COLO829 (cell line): Measurements from ENCODE around the gene AVPR1B.
A peak's percentile ranks its signal among the peaks of the same experiment; 100 is the strongest.

Source experiments
- DNase-seq: peaks from one replicate; pipeline ENCODE4 v3.0.0; 2012; ENCODE audit warnings: low spot score

Gene AVPR1B, protein sequence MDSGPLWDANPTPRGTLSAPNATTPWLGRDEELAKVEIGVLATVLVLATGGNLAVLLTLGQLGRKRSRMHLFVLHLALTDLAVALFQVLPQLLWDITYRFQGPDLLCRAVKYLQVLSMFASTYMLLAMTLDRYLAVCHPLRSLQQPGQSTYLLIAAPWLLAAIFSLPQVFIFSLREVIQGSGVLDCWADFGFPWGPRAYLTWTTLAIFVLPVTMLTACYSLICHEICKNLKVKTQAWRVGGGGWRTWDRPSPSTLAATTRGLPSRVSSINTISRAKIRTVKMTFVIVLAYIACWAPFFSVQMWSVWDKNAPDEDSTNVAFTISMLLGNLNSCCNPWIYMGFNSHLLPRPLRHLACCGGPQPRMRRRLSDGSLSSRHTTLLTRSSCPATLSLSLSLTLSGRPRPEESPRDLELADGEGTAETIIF

DNA sequence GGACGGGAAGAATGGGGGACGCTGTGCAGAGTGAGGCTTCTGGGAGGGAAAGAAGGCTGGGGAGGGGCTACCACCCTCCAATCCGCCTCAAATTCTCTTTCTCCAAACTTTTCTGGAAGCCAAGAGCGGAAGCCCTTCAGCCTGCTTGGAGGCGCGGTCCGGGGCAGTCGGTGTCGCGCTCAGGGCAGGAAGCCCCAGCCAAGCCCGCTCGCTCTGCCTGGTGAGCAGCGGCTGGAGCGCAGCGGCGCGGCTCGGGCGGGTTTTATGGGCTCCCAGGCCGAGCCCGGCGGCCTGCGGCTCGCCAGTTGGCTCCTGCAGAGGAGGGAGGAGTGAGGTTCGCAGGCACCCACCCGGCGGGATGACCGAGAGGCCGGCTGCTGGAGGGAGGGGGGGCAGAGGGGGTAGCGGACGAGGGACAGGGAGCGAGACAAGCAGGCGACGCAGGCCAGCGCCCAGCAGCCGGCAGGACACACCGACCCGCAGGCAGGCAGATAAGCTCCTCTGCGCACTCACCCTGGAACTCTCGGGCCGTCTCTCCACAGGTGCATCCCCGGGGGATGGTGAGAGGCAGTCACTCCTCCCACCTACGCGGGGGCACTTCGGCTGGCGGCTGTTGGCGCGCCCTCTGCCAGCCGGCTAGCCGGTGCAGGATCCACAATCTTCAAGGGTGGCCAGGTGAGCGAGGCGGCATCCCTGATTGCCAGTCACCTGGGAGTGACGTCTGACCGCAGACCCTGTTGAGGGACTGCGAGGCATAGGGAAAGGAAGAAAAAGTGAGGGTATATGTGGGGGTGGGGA is at the start of gene AVPR1B:
Gene AVPR1B, minus strand, starts transcription at position 238 of the 798 bp plus-strand sequence. CDS start 498 bp downstream, outside the sequence.
- no peak for DNase-seq

DNA sequence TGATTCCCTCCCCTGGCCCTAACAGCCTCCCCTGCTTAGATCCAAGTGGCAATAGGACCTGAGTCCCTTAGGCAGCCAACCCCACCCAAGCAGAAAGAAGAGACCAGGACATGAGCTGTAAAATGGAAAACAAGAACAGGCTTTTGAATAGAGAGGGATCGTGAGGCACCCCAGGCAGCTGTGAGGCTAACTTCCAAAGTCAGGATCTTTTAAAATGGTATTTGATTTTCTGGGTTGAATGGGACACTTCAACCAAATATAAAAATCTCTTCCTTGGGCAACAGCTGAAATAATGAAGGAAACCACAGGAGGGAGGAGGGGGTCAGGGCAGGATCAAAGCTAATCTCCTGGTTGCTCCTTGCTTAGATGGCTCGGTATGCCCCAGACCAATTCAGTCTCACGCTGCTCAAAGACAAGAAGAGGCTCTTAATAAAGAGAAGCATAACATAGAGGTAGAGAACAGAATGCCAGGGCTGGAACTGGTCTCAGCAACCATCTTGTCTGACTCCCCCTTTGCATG is 28.6 kb upstream of the AVPR1B start:
- no peak for DNase-seq

DNA sequence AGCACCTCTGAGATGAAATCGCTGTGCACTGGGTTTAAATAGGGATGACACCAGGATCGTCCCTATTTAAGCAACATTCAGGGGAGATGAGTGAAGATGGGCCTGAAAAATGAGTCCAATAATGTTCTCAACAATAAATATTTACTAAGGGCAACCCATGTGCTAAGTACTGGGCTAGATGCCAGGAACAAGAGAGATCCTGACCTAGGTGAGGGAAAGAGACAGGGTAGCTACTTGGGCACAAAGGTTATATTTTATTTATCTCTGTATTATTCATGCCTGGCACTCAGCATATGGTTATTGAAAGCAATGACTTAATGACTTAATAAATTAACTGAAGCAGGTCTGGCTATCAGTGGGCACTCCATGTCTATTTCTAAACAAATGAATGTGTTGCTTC is 27.4 kb upstream of the AVPR1B start:
- no peak for DNase-seq

DNA sequence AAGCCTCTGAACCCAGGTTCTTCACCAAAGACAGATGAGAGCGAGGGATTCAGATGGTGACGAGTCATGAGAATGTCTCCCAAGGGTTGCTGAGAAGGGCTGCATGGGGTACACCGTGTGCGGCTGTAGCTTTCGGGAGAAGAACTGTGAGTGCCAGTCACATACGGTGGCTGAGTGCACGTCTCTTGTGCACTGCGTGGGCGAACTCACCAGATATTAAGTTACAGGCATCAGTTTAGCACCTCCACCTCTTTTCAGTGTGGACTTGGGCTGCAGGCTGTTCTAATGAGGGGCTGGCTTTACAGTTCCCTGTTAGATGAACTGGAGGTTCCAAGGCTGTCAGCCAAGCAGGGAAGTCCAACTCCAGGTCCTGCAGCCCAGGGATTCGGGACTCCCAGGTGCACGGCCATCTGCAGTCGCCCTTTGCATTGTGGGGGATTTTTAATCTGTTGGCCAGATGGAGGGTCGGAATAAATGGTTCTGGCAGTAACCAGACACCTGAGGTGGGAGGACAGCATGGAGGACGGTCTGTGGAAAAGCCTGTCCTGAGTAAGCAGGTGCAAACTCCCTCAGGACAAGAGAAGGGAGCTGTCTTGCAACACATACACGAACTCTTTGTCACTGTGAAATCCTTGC is 26.5 kb upstream of the AVPR1B start:
- no peak for DNase-seq

DNA sequence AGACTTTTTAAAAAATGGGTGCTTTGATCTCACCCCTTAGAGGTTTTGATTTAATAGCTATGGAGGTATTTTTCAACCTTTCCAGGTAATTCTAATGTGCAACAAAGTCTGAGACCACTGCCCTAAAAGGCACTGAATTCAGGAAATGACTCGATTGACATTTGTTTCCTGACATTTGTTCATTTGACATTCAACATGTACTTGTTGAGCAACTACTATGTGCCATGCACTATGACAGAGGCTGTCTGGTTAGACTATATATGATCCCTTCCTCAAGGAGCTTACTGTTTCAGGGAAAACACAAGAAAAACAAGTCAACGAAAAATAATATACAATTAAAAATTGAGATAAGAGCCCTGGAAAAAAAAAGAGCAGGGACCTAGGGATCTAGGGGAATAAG is 25.6 kb upstream of the AVPR1B start:
- DNase-seq: no peak

DNA sequence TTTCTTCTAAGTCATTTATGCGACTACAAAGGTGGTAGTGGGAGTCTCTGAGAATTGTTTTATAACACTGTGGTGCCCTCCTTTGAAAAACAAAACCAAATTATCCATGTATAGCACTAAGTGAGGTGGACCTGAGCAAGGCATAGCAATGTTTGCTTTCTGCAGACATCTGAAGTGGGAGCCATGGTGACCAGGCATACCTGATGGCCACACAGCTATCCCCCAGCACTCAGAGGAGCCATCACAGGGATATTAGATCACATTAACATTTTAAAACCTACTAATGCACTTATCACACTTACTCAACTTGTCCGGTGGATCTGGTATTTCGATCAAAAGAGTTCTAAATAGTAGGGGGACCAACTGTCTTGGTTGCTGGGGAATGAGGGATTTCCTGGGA is 24.8 kb upstream of the AVPR1B start:
- no peak for DNase-seq

DNA sequence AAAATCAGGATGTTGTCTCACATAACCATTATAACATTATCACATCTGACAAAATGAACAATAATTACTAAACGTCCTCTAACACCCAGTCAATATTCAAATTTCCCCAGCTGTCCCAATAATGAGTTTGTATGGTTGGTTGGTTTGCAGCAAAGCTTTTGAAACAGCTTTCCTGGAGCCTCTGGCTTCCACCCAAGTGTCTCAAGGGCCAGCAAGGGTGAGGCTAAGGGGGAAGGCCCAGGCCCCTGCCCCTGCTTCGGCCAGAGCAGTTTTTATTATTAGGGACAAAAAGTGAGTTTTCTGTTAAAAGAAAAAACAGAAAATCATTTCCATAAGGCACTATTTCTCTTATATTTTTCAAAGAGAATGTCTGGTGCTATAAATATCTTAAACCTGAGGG is 19.1 kb upstream of the AVPR1B start:
- DNase-seq: no peak

DNA sequence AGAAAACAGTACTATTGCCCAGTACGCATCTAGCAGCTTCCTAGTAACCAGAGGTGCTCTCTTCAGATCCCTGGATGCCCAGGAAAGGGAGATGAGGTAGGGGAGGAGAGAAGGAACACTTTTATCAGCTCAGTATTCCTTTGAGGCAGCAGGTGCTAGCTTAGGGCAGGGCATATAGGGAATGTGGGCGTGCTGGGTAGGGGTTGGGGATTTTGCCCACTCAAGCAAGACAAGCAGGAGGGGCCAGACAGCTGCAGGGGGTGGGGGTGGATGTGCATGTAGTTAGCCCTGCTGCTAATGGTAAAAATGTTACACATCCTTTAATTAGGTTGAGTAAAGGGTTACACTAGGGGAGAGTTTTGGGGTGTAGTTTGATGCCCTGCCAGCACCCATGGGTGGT is 18.1 kb upstream of the AVPR1B start:
- no peak for DNase-seq

DNA sequence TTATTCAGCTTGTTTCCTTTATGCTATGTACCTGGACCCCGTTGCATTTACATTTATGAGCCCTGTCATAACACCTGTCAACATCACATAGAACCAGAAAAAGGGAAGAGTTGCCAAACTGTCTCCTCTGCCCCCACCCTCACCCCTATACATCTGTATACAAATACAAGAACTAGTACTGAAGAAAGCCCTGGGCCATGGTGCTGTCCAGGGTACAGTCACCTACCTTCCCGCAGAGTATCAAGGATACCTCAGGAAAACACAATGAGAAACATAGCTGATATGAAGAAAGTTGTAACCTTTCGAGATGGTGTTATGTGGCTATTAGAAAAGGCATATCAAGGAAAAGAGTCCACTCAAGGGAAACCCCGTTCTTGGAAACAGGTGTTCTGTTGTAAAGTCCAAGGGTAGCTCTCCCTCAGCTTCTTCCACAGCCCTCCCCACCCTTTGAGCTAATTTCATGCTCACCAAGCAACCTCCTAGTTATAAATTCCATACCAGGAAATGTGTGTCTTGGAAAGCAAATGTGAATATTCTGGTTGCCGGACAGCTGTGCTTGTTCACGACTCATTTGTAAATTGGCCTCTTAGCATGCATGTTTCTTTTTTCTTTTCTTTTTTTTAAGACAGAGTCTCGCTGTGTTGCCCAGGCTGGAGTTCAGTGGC is 16.7 kb upstream of the AVPR1B start:
- DNase-seq: no peak

DNA sequence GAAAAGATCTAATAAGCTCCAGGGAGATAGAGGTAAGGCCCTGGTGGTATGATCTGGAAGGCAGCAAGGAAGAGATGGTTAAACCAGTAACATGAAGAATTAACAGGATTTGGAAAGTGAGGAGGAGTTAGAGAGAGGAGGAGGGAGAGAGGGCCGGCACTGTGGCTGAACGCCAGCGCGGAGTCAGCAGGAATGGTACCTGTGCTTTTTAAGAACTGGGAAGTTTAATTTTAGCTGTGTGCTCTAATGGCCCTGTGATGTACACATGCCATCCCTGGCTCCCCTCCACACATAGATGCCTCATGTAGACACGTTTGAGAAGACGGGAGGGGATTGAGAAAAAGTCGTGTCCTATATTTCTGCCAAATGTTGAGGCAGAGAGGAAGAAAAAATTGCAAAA is 13.8 kb upstream of the AVPR1B start:
- no peak for DNase-seq

DNA sequence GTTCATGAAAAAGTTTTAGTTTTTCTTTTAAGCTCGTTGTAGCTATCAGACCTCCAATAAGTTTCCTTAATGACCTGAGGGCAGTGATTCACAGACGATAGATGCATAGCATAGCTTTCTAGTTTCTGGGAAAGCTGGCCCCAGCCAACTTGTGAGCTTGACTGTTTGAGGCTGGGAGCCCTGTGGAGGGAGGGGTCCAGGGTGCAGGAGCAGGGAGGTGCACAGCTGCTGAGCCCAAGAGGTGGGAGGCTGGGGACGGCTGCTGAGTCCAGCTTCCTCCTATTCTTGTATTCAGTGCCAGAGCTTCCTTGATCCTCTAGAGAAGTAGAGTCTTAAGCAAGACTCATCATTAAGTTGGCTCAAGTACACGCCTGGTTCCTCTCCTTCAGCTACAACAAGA is 11.0 kb upstream of the AVPR1B start:
- DNase-seq: peak; percentile 49

DNA sequence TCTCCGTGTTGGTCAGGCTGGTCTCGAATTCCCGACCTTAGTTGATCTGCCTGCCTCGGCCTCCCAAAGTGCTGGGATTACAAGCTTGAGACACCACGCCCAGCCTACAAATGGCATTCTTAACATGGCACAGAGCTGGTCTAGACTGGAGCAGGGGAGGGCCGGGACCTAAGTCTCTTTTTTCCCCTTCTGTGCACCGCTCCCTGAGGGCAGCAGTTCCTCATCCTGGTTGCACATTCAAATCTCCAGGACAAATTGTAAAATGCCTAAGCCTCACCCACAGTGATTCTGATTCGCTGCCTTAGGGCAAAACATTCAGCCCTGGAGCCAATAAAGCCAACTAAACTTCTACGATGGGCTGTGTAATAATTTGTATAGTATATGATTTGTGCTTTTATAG is 10.1 kb upstream of the AVPR1B start:
- DNase-seq: no peak

DNA sequence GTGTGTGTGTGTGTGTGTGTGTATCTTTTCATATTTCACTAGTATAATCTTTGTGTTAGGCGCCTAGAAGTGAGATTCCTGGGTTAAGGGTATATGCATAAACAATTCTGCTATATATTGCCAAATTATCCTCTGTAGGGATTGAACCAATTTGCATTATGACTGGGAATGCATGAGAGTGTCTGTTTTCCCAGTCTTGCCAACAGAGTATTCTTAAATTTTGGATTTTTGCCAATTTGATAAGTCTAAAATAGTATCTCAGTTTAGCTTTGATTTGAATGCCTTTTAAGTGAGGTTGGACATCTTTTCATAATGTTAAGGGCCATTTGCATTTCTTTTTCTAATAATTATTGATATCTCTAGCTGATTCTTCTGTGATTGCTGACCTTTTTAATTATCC is 8.2 kb upstream of the AVPR1B start:
- DNase-seq: no peak

DNA sequence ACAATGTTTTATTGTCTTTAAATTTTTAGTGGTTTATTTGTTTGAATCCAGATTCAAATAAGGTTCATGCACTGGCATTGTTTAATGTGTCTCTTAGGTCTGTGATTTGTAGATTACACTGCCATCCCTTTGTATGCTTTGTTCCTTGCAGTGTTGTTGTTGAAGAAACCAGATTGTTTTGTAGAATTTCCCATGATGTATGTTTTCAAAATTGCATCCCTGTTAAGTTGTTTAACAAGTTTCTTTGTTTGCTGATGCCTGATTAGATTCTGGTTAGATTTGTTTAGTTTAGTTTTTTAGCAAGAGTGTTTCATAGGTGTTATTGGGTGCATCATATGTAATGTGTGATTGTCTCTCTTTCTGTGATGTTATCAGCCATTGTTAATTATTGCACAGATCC is 5.5 kb upstream of the AVPR1B start:
- DNase-seq: no peak

DNA sequence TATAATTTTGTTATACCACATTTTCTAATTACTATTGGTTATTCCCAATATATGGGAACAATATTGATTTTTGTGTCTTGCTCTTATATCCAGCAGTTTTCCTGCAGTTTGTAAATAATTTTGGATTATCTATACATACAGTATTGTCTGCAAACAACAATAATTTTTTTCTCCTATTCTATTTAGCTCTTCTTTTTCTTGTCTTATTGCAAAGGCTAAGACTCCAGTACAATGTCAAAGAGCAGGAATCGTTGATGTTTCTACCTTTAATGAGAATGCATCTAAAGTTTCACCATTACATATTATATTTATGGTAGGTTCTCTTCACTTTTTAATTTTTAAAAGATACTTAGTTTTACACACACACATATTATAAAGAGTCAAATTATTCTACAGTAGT is 4.1 kb upstream of the AVPR1B start:
- no peak for DNase-seq

DNA sequence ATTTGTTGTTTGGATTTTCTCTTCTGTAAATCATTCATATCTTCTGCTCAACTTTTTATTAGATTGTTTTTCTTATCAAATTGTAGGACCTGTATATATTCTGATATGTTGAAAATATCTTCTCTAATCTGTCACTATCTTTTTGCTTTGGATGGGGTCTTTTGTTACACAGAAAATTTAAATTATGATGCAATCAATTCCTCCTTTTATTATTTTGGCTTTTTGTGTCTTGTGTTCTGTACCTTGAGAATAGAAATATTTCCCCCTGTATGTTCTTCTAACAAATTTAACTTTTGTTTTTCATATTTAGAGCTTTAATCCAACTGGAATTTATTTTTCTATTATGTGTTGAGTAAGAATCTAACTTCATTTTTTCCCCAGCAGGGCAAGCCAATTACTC is 3.2 kb upstream of the AVPR1B start:
- DNase-seq: no peak

DNA sequence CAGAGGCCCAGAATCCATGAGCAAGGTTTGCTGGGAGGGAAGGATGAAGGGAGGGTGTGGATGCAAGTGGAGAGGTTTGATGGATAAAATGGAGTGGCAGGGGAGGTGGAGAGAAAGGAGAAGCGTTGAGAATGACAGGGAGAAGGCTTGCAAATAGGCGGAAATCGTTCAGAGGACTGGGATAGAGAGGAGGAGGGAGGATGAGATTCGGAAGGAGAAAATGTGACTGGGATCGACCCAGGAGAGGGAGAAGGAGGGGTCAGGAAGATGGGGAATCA is 376 bp downstream of the AVPR1B start:
- DNase-seq: no peak

DNA sequence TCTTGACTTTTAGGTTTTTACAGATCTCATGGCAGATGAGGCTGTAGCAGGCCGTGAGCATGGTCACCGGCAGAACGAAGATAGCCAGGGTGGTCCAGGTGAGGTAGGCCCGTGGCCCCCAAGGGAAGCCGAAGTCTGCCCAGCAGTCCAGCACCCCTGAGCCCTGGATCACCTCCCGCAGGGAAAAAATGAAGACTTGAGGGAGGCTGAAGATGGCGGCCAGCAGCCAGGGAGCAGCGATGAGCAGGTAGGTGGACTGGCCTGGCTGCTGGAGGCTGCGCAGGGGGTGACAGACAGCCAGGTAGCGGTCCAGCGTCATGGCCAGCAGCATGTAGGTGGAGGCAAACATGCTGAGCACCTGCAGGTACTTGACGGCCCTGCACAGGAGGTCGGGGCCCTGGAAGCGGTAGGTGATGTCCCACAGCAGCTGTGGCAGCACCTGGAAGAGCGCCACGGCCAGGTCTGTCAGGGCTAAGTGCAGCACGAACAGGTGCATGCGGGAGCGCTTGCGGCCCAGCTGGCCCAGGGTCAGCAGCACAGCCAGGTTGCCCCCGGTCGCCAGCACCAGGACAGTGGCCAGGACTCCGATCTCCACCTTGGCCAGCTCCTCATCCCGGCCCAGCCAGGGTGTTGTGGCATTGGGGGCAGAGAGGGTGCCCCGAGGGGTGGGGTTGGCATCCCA is 856 bp downstream of the AVPR1B start:
- DNase-seq: no peak

DNA sequence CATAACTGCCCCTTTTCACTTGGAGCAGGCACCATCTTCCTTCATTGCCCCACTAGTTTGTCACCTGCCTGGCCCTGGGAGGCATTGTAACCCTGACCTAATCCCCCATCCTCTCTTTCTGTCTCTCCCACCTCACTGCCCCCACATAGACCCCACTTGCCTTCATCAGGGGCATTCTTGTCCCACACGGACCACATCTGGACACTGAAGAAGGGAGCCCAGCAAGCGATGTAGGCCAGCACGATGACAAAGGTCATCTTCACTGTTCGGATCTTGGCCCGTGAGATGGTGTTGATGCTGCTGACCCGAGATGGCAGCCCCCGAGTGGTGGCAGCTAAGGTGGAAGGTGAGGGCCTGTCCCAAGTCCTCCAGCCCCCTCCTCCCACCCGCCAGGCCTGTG is 1.4 kb downstream of the AVPR1B start:
- no peak for DNase-seq

DNA sequence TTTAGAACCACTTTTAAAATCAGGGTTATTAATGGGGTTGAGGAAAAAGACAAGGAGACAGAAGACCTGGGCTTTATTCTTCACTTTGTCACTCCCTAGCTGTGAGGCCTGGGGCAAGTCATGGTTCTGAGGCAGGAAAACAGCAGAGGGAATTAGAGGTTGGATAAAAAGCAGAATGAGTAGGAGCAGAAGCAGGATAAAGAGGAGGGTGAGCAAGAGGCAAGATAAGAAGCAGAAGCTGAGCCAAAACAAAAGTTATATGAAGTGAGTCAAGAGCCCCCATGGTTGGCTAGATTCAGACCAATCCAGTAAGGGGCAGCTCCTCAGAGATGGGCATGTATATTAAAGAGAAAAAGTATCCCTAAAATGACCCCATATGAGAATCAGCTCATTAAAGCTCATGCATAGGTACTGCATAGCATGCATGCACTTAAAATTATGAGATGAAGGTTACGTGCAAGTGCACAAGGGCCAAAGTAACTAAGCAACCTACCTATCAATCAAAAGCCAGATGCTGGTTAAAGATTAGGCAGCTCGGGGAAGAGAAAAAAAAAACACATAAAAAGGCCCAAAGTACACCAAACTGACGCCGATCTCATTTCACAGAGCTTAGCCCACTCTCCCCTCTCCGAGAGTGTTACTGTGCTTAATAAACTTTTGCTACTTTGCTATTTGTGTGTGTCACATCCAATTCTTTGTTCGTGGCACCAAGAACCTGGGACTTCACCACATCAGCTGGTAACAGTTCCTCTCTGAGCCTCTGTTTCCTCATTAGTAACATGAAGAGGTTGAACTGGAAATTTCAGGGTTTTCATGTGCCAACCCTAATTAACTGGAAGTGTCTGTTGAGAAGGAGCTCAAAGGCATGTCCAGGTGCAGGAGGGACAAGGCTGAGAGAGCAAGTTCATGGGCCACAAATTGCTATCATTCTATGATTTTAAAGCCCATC is 2.2 kb downstream of the AVPR1B start:
- DNase-seq: no peak
